HepG2 (cell line): ENCODE measurements around the gene PDCL3. TPM values are rescaled to one million over a fixed set of nuclear protein-coding genes. Genes with fewer than 3 reads are reported as not detected.

ENCODE experiments used
- ATAC-seq: fragments of 200-7000 bp; cut with Tn5 transposase; 3 replicates; pipeline ENCODE4 v1.9.1; 2020; ENCODE audit warnings: mild to moderate bottlenecking, moderate library complexity
- BruUV-seq: library from RNA; stranded (reverse); fragments of 400-500 nt; replicated peaks from 2 replicates; lab custom pipeline; 2021; lab: Mats Ljungman, UMichigan
- CTCF ChIA-PET: fragments of 300-600 bp; formaldehyde crosslinking; extraction: SDS; loops from one replicate; lab custom pipeline; 2021; ENCODE audit warnings: low total read pairs, inconsistent platforms, low intra/inter-chr PET ratio; lab: Yijun Ruan, JAX
- POLR2A ChIA-PET: fragments of 350-600 bp; sonication (Branson Sonifier 250); formaldehyde crosslinking; loops from one replicate; lab custom pipeline; 2020; ENCODE audit warnings: antibody characterized with exemption, inconsistent platforms; lab: Yijun Ruan, JAX
- DNase-seq: peaks from one replicate; pipeline ENCODE4 v3.0.0-alpha.2; 2015; ENCODE audit warnings: low spot score
- FAIRE-seq: peaks from 3 replicates; lab custom pipeline; 2011; peaks lifted over from hg19 to GRCh38; lab: Jason Lieb, UNC
- H2AFZ ChIP-seq: one replicate; pipeline ENCODE4 v1.6.1; 2011; ENCODE audit warnings: low read length, inconsistent platforms
- H3K27ac ChIP-seq: fragments of 300-600 bp; 3 replicates; pipeline ENCODE4 v1.8.0; 2011; ENCODE audit warnings: mixed run types, mild to moderate bottlenecking, mixed read lengths, low read length, inconsistent platforms; ENCODE audit not compliant: insufficient read depth; ENCODE audit errors: extremely low read length
- H3K27me3 ChIP-seq, 2 experiments: fragments of 200-600 bp in 1 of 2; 2 replicates in 1 of 2; 3 replicates in 1 of 2; pipeline versions ENCODE4 v1.6.0 to v1.8.0; 2011; ENCODE audit warnings: low read length in 2 of 2, mild to moderate bottlenecking in 2 of 2, moderate library complexity in 2 of 2, inconsistent platforms in 1 of 2; ENCODE audit not compliant: insufficient read depth in 2 of 2, control insufficient read depth in 1 of 2
- H3K36me3 ChIP-seq, 2 experiments: fragments of 200-600 bp in 1 of 2; replicated peaks in 1 of 2; 2 replicates in 1 of 2; 3 replicates in 1 of 2; pipeline versions ENCODE4 v1.5.1 to v1.8.0; 2011; ENCODE audit warnings: low read length in 2 of 2, inconsistent platforms in 1 of 2; ENCODE audit not compliant: insufficient read depth in 2 of 2, control insufficient read depth in 1 of 2
- H3K4me1 ChIP-seq: 2 replicates; pipeline ENCODE4 v1.5.1; 2012; ENCODE audit warnings: low read length, inconsistent platforms; ENCODE audit not compliant: insufficient read depth
- H3K4me2 ChIP-seq: 2 replicates; pipeline ENCODE4 v1.6.0; 2011; ENCODE audit warnings: low read depth, low read length, inconsistent platforms
- H3K4me3 ChIP-seq, 3 experiments: fragments of 200-600 bp in 1 of 3; sonication (generic), shearing (Covaris generic) in 1 of 3; replicated peaks in 1 of 3; 2 replicates each; pipeline ENCODE4 v1.5.1; 2011 to 2016; ENCODE audit warnings: low read length in 3 of 3, inconsistent platforms in 2 of 3, low read depth in 2 of 3, mild to moderate bottlenecking in 2 of 3, control low read depth in 1 of 3, mixed read lengths in 1 of 3; ENCODE audit not compliant: insufficient read depth in 1 of 3
- H3K79me2 ChIP-seq: one replicate; pipeline ENCODE4 v1.6.1; 2011; ENCODE audit warnings: low read length, inconsistent platforms; ENCODE audit not compliant: insufficient read depth
- H3K9ac ChIP-seq: 2 replicates; pipeline ENCODE4 v1.6.0; 2011; ENCODE audit warnings: mild to moderate bottlenecking, low read depth, low read length, inconsistent platforms; ENCODE audit not compliant: insufficient read depth
- H3K9me3 ChIP-seq: 2 replicates; pipeline ENCODE4 v1.5.1; 2012; ENCODE audit warnings: mild to moderate bottlenecking, low read length
- H4K20me1 ChIP-seq: 2 replicates; pipeline ENCODE4 v1.6.0; 2011; ENCODE audit warnings: inconsistent platforms, mild to moderate bottlenecking, low read length, moderate library complexity; ENCODE audit not compliant: insufficient read depth
- BRD4 ChIP-seq: sonication (generic); formaldehyde crosslinking; IDR thresholded peaks from 2 replicates; pipeline ENCODE4 v1.4.0; 2020; ENCODE audit warnings: missing genetic modification reagents
- CEBPG ChIP-seq: IDR thresholded peaks from 2 replicates; pipeline ENCODE4 v1.6.1; 2016
- DNMT1 ChIP-seq: sonication (generic); formaldehyde crosslinking; IDR thresholded peaks from 2 replicates; pipeline ENCODE4 v1.5.1; 2020; ENCODE audit warnings: mild to moderate bottlenecking, missing genetic modification reagents
- MAFF ChIP-seq: IDR thresholded peaks from 2 replicates; pipeline ENCODE4 v1.6.1; 2011; ENCODE audit warnings: low read depth, low read length, improper control_type of control experiment
- MAFK ChIP-seq, 2 experiments: IDR thresholded peaks in 1 of 2; conservative IDR thresholded peaks in 1 of 2; 2 replicates each; pipeline ENCODE4 v1.6.1; 2011; ENCODE audit warnings: improper control_type of control experiment in 2 of 2, low read length in 2 of 2
- POLR2AphosphoS5 ChIP-seq: IDR thresholded peaks from 2 replicates; pipeline ENCODE4 v1.6.1; 2012; ENCODE audit warnings: low read depth, low read length
- ZMYM2 ChIP-seq: sonication (generic); formaldehyde crosslinking; IDR thresholded peaks from 2 replicates; pipeline ENCODE4 v1.8.0; 2022; ENCODE audit warnings: mild to moderate bottlenecking, missing genetic modification reagents
- ZNF317 ChIP-seq: sonication (generic); formaldehyde crosslinking; IDR thresholded peaks from 2 replicates; pipeline ENCODE4 v1.5.0; 2020; ENCODE audit warnings: mild to moderate bottlenecking, missing genetic modification reagents
- ZNF33A ChIP-seq: sonication (generic); formaldehyde crosslinking; IDR thresholded peaks from 2 replicates; pipeline ENCODE4 v1.5.1; 2020; ENCODE audit warnings: missing genetic modification reagents, mild to moderate bottlenecking, moderate library complexity, borderline replicate concordance
- ZNF605 ChIP-seq: sonication (generic); formaldehyde crosslinking; IDR thresholded peaks from 2 replicates; pipeline ENCODE4 v1.8.0; 2022; ENCODE audit warnings: mild to moderate bottlenecking, missing genetic modification reagents
- ZNF674 ChIP-seq: sonication (generic); formaldehyde crosslinking; IDR thresholded peaks from 2 replicates; pipeline ENCODE4 v1.5.0; 2020; ENCODE audit warnings: low read depth, mild to moderate bottlenecking, missing genetic modification reagents
- ZNF790 ChIP-seq: sonication (generic); formaldehyde crosslinking; IDR thresholded peaks from 2 replicates; pipeline ENCODE4 v1.8.0; 2022; ENCODE audit warnings: missing genetic modification reagents, mild to moderate bottlenecking, borderline replicate concordance
- WGBS: methylation state at CpG from one replicate; pipeline ENCODE4 v1.1.6; 2017; ENCODE audit warnings: low lambda C conversion rate; 5-methylcytosine and 5-hydroxymethylcytosine counted together
- in situ Hi-C: cut with HindIII; loops from 2 replicates; pipeline ENCODE4 v1.10.0; 2017; ENCODE audit warnings: low pct_unique_long_range_greater_than_20kb; ENCODE audit not compliant: extremely low pct_ligation_motif_present
- intact Hi-C: fragments of 100-400 bp; cut with micrococcal nuclease; formaldehyde crosslinking; loops from one replicate; pipeline ENCODE4 v1.10.0; 2022; ENCODE audit not compliant: unreplicated experiment
- polyA plus RNA-seq, 8 experiments: library from polyadenylated mRNA; depleted of rRNA in 3 of 8; stranded (reverse) in 7 of 8; unstranded in 1 of 8; fragments of >200 nt; fragmentation: Illumina TruSeq in 4 of 8; extraction: Trizol in 4 of 8; gene quantifications; 2 replicates each; pipeline versions ENCODE4 v1.2.1 to v1.2.3, GENCODE V29; 2011 to 2016; ENCODE audit warnings: low read depth in 4 of 8, missing spikeins in 1 of 8, mixed read lengths in 1 of 8; ENCODE audit not compliant: insufficient read depth in 1 of 8
- total RNA-seq, 5 experiments: library from RNA; depleted of rRNA; stranded (reverse); fragments of >200 nt; fragmentation: Illumina TruSeq; extraction: Trizol; gene quantifications; 2 replicates each; pipeline ENCODE4 v1.2.3, GENCODE V29; 2016; ENCODE audit warnings: low read depth in 1 of 5
- TF ChIP-seq, protein P1 (sequence below): sonication (generic); formaldehyde crosslinking; IDR thresholded peaks from 2 replicates; pipeline ENCODE4 v1.8.1; 2023; ENCODE audit warnings: mild to moderate bottlenecking, missing genetic modification reagents
- TF ChIP-seq, protein P2 (sequence below): sonication (generic); formaldehyde crosslinking; IDR thresholded peaks from 2 replicates; pipeline ENCODE4 v1.5.0; 2020; ENCODE audit warnings: mild to moderate bottlenecking, missing genetic modification reagents, borderline replicate concordance

The PDCL3 gene
- total and polyA plus RNA-seq, 2 of the 13 experiments (the other 11 are each of a cell fraction or from before 2014, with no cell fraction given) = 14.4 to 24.4 TPM

DNA sequence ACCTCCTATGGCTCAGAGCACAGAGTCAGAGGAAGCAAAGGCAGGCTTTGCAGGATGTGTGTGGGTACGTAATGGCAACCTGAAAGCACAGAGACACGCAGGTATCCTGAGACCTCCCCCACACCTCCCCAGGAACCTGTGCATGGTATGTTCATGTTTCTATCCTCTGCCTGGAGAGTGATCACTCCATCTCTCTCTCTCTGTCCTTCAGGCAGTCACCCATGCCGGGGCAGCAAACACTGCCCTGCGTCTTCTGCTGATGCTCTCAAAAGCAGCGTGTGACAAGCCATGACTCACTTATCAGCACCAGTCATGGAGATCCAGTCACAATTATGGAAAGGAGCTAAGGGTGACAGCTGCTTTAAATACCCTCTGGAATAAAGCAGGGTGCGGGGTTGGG is 52.7 kb downstream of the PDCL3 start:
- intact Hi-C loops = no loop called here
- Histone ChIP-seq H3K4me3 (no peak overlapping the region), H4K20me1 (no peaks in the 10 kb centered on the region), H3K79me2 (no peaks in the 10 kb centered on the region), H3K27ac (no peak overlapping the region), H3K9me3 (no peaks in the 10 kb centered on the region), H3K27me3 (peaks cover 5 to 75% of the 10 kb centered on the region in 2 experiments; a peak in 4 of 5 replicates), H3K4me2 (no peak overlapping the region), H3K4me1 (no peaks in the 10 kb centered on the region), H3K9ac (no peak overlapping the region), H3K36me3 (no peaks in the 10 kb centered on the region), H2AFZ (no peak overlapping the region)
- WGBS = 34% methylated on average over 6 of the region's 6 CpGs
- CTCF ChIA-PET = no interaction called here
- no peak for FAIRE-seq
- DNase-seq = no peak
- no TSS peak for BruUV-seq
- in situ Hi-C loops = no loop called here
- ATAC-seq = no peak
- TF ChIP-seq ZNF790 (CRISPR knock-in tag) (no peak), ZNF674 (no peak), CEBPG (CRISPR knock-in tag) (no peak), DNMT1 (CRISPR knock-in tag) (no peak), ZNF33A (CRISPR knock-in tag) (no peak), ZMYM2 (CRISPR knock-in tag) (no peak)
- POLR2A ChIA-PET = no interaction called here

- ATAC-seq = no peak
- intact Hi-C loops = no loop called here
- CTCF ChIA-PET = no interaction called here
These were observed 53.1 kb downstream of the PDCL3 start for GRCh38 chr2:100615886-100616285.

More at GRCh38 chr2:100615886-100616285, 53.1 kb downstream of the PDCL3 start:
- Histone ChIP-seq H3K27ac (no peak overlapping the region), H4K20me1 (no peaks in the 10 kb centered on the region), H3K36me3 (no peaks in the 10 kb centered on the region), H2AFZ (no peak overlapping the region), H3K4me3 (no peak overlapping the region), H3K4me1 (no peaks in the 10 kb centered on the region), H3K9ac (no peak overlapping the region), H3K9me3 (no peaks in the 10 kb centered on the region), H3K4me2 (no peak overlapping the region), H3K27me3 (peaks cover 5 to 75% of the 10 kb centered on the region in 2 experiments), H3K79me2 (no peaks in the 10 kb centered on the region)
- in situ Hi-C loops = no loop called here
- POLR2A ChIA-PET = no interaction called here
- WGBS = 16% methylated on average over 4 of the region's 4 CpGs
- TF ChIP-seq, protein P1, sequence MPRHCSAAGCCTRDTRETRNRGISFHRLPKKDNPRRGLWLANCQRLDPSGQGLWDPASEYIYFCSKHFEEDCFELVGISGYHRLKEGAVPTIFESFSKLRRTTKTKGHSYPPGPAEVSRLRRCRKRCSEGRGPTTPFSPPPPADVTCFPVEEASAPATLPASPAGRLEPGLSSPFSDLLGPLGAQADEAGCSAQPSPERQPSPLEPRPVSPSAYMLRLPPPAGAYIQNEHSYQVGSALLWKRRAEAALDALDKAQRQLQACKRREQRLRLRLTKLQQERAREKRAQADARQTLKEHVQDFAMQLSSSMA (CRISPR knock-in tag) = no peak
- TF ChIP-seq ZNF317 (CRISPR knock-in tag) (no peak), BRD4 (CRISPR knock-in tag) (no peak), MAFF (no peak), MAFK (conservative IDR thresholded peaks at IDR 0.05 in 1 of 2, IDR thresholded peaks at IDR 0.05 in 1 of 2; ENCODE audit: low read length in 2 of 2) (no peak), ZNF605 (CRISPR knock-in tag) (no peak), POLR2AphosphoS5 (no peak)
- TF ChIP-seq, protein P2, sequence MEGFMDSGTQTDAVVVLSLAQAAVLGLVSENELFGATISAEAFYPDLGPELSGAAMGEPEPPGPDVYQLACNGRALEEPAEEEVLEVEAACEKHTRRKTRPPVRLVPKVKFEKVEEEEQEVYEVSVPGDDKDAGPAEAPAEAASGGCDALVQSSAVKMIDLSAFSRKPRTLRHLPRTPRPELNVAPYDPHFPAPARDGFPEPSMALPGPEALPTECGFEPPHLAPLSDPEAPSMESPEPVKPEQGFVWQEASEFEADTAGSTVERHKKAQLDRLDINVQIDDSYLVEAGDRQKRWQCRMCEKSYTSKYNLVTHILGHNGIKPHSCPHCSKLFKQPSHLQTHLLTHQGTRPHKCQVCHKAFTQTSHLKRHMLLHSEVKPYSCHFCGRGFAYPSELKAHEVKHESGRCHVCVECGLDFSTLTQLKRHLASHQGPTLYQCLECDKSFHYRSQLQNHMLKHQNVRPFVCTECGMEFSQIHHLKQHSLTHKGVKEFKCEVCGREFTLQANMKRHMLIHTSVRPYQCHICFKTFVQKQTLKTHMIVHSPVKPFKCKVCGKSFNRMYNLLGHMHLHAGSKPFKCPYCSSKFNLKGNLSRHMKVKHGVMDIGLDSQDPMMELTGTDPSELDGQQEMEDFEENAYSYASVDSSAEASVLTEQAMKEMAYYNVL (CRISPR knock-in tag) = no peak
- FAIRE-seq (no peak), DNase-seq (no peak)
- BruUV-seq = no TSS peak
